Activated CD4-positive, alpha-beta T cell treated with anti-CD3 and anti-CD28 coated beads, Interleukin-2, amount 50 U/mL, for 4 hours (primary cell): ENCODE measurements around the gene DNAJC3.
A peak's percentile ranks its signal among the peaks of the same experiment; 100 is the strongest.
"Not testable (repeated sequence)": the region's sequence is repeated elsewhere in the genome, so short reads cannot be mapped to it uniquely, and the experiment has no call there.

Experiments
- DNase-seq, 2 experiments: peaks; one replicate each; pipeline ENCODE4 v3.0.0-alpha.2; 2020

The DNAJC3 gene

DNA sequence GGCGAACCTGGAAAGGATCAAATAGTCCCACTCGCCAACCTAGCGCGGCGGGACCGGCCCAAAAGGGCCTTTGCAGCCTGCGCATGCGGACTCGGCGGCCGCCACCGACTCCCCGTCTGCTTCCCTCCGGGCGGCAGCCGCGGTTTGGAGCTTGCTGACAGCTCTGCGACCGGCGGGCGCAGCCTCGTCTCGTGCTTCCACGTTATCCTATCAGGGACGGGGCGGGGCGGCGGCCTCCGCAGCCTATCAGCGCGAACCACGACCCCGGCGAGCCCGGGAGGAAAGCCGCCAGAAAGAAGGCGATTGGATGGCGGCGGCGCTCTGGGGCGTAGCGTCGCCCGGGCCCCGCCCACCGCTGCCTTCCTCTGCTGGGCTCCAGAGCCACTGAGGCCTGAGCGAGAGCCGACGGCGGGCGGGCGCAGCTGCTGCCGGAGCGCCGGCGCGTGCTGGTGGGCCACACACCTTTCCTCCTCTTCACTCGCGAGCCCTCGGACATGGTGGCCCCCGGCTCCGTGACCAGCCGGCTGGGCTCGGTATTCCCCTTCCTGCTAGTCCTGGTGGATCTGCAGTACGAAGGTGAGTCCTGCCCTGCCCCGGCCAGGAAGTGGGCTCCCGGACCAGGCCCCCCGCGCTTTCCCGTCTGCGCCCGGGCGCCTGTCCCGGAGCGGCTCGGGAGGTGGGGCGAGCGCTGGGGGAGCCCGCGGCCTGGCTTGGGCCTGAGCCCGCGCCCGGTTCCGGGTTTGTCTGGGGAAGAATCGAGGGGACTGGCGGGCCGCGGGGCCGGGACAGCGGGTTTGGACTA, at the start of gene DNAJC3:
TSS of gene DNAJC3 (plus strand) at position 378 of the 802 bp plus-strand sequence. CDS start at position 495, 117 bp downstream.
- peak; percentile 97 for DNase-seq

DNA sequence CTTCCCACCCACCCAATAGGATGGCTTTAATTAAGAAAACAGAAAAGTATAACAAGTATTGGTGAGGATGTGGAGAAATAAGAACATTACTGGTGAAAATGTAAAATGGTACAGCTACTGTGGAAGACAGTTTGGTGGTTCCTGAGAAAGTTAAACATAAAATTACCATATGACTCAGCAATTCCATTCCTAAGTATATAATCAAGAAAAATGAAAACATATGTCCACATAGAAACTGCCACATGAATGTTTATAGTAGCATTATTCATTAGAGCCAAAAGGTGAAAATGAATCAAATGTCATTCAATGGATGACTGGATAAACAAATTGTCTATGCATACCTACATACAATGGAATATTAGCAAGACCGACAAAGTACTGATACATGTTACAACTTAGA, 49.3 kb upstream of the DNAJC3 start:
- DNase-seq: no peak

- DNase-seq: no peak
These were observed 48.5 kb upstream of the DNAJC3 start for GRCh38 chr13:95628488-95628887.

DNA sequence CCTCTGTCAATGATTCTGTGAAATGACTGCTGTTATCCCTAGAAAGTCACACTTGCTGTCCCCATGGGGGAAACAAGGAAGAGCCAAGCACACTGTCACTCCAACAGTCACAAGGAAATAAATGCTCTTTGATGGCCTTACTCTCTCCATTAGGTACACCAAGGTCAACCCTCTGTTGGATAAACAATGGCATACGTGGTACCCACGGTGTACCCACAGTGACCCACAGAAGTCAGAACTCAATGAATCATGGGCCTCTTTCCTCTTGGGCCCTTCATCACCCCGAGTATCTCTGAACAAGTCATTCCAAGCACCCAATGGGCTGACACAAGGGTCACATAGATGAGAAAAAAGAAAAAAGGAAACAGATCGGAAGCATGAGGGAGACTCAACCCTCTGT, 47.9 kb upstream of the DNAJC3 start:
- no peak for DNase-seq

DNA sequence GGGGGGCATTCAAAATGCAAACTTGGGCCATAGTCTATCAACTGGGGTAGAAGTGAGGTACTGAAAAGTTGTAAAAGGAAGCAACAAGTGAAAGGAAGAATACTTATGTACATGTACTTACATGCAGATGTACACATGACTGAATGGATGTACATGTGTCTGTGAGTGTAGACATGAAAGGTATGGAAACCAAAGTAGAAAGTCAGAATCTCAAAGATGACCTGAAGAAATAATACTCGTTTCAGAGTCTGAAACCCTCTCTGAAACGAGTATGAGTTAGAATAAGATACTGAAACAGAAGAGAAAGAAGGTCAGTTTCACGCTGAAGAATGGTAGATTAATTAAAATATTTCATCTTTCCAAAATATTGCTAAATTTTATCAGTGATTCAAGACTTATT, 46.3 kb upstream of the DNAJC3 start:
- no peak for DNase-seq

- DNase-seq: no peak
These were observed 40.1 kb upstream of the DNAJC3 start for GRCh38 chr13:95636853-95637252.

DNA sequence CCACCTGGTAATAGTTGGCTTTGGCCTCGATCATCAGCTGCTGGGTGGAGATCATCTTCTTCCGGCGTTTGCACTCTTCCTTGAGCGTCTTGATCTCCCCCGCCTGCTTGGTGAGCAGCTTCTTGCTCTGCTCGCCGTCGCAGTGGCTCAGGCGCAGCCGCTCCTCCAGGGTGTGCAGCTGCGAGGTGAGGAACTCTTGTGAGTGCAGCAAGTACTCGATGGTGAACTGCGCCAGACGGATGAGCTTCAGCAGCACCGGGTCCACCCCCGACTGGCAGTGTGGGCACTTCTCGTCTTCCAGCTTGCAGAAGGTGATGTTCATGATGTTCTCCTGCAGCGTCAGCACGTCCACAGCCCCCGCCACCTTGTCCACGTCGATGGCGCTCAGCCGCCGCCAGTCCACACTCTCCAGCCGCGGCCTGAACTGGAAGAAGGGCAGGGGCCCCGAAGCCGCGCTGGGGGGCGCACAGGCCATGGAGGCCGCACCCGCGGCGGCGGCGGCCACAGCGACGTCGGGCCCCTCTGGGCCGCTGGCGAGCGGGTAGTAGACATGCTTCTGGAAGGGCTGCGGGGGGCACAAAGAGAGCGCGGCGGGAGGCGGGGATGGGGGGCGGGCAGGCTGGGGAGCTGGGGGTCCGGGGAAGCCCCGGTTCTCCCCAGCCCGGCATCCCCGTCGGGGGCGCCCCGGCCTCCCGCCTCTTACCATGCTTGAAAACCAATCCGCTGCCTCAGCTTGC, 35.5 kb upstream of the DNAJC3 start:
- DNase-seq: no peak

- no peak for DNase-seq
These were observed 34.8 kb upstream of the DNAJC3 start for GRCh38 chr13:95642028-95642621.

- DNase-seq: no peak
These were observed 33.9 kb upstream of the DNAJC3 start for GRCh38 chr13:95642999-95643398.

DNA sequence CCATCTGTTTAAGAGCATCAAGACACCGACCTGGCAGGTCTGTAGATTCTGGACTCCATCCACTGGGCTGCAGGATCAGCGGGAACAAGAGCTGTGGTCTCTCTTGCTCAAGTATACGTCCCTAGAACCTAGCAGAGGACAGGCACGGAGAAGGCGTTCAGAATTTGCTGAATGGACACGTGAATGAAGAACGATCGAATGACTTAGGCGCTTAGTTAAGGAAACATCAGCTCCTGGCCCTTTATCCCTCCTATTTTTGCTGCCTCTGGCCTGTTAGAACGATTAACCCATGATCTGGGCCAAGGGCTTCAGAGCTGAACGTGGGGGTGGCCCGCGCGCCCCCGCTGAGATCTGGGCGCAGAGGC, 33.4 kb upstream of the DNAJC3 start:
- DNase-seq: no peak

DNA sequence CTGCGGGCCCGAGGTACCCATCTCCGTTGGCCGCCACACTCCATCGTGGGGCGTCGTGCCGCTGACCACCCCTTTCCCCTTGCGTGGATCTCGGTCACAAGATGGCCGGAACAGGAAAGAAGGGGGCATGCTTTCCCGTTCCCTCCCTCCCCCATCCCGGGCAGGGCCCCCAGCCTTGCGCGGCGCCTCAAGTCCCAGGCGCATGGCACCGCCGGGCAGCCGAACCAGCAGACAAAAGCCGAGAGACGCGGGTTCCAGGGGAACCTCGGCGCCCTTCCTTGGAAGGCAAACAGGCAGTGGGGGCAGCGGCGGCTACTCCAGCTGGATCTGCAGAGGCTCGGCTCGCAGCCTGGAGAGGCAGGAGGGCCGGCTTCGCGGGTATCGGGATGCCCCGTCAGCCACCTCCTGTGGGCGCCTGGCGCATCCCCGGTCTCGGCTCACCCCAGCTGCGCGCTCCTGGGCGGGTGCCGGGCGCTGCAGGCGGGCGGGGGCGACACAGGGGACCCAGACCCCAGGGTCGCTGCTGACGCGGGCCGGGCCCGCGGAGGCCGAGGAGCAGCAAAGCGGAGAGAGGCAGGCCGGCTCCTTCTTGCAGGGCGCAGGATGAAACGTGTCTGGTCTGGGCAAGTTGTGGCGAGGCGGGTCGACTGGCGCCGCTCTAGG, 32.9 kb upstream of the DNAJC3 start:
- no peak for DNase-seq

- no peak for DNase-seq
These were observed 32.3 kb upstream of the DNAJC3 start, which contains the start of gene DZIP1 for GRCh38 chr13:95644601-95645052. DZIP1 (minus strand) TSS chr13:95644706; CDS start chr13:95642029, 2,677 bp downstream.

- DNase-seq: no peak
These were observed 29.6 kb upstream of the DNAJC3 start for GRCh38 chr13:95647321-95647720.

DNA sequence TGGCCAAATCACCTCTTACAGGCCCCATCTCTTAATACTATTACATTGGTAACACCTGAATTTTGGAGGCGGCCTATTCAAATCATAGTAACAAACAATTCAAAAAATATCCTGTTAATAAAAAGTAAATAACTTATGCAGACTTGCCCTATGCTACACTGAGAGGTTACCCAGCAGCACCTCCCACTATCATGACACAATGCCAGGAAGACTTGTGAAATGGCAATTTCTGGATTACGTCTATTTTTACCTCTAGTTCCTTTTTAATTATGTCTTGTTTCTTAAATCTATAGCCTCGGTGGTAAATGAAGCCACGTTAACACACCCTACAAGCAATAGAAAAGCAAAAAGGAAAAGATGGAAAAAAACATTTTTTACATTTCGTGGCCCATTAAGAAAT, 26.2 kb upstream of the DNAJC3 start:
- DNase-seq: no peak

DNA sequence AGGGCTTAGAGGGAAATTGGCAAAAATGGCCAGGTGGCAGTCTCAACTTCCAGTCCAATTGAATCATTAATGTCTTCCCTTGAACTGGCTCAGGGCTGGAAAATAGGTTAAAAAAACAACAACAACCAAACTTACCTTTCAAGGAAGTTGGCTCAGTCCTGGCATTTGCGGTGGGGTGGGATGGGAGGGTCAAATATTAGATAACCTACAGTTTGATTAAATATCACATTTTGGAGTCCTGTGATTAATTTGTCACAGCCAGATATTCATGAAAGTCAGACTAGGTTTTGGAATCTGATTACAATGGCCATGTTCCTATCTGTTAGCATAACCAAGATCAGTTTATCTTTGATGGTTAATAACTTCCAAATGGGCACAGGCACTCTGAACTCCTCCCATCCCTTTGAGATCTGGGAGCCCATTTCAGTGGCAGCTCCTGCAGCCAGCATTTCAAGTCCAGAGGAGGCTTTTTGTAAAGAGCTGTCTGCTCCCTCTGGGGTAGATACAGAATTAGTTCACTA, 24.6 kb upstream of the DNAJC3 start:
- no peak for DNase-seq

DNA sequence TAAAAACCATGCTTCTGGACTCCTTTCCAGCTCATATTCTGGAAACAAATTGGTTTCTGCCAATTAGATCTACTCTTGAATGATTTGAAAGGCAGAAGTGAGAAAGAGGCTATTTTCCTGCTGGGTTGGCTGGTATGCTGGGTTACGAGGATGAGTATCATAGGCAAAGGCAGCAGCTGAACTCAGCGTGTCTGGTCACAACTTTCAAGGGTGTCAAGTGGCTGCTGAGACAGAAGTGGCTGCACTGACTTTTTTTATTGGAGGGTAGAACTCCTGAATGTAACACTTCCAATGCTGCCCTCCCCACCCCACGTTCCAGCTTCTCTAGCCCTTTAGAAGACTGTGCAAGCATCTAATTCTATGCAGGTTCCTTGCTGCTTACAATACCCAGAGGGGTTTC, 24.1 kb upstream of the DNAJC3 start:
- no peak for DNase-seq

- DNase-seq: no peak
These were observed 20.4 kb upstream of the DNAJC3 start for GRCh38 chr13:95656386-95657015.

- no peak for DNase-seq
These were observed 17.4 kb upstream of the DNAJC3 start for GRCh38 chr13:95659500-95659899.

- DNase-seq: no peak
These were observed 15.9 kb upstream of the DNAJC3 start for GRCh38 chr13:95660981-95661581.

GRCh38 chr13:95667235-95667634, 9.7 kb upstream of the DNAJC3 start:
- DNase-seq: not testable (repeated sequence)

- DNase-seq: no peak
These were observed 5.3 kb upstream of the DNAJC3 start for GRCh38 chr13:95671597-95671996.
